HG02678 (cell line): ENCODE data around the gene OAF.

Experiments
- ATAC-seq: cut with Tn5 transposase; IDR thresholded peaks from one replicate; pipeline ENCODE4 v1.9.1; 2021; ENCODE audit warnings: mild to moderate bottlenecking, moderate library complexity; ENCODE audit not compliant: unreplicated experiment

The OAF gene

GRCh38 chr11:120182790-120183491, 27.9 kb upstream of the OAF start:
- ATAC-seq: no peak

GRCh38 chr11:120183701-120184141, 27.1 kb upstream of the OAF start:
- no peak for ATAC-seq

- no peak for ATAC-seq
Measured at GRCh38 chr11:120184371-120184945, 26.4 kb upstream of the OAF start.

GRCh38 chr11:120184946-120185705, 25.7 kb upstream of the OAF start:
- no peak for ATAC-seq

- no peak for ATAC-seq
Measured at GRCh38 chr11:120185706-120186455, 25.0 kb upstream of the OAF start.

GRCh38 chr11:120186456-120186773, 24.4 kb upstream of the OAF start:
- ATAC-seq: no peak

GRCh38 chr11:120186774-120187591, 23.8 kb upstream of the OAF start:
- peak; percentile 47 for ATAC-seq

- no peak for ATAC-seq
Measured at GRCh38 chr11:120188371-120188770, 22.5 kb upstream of the OAF start.

GRCh38 chr11:120188811-120189455, 21.9 kb upstream of the OAF start:
- ATAC-seq: no peak

GRCh38 chr11:120191058-120191457, 19.8 kb upstream of the OAF start:
- ATAC-seq: no peak

GRCh38 chr11:120192831-120193625, 17.8 kb upstream of the OAF start:
- no peak for ATAC-seq

- ATAC-seq: no peak
Measured at GRCh38 chr11:120194166-120194565, 16.7 kb upstream of the OAF start.

GRCh38 chr11:120195601-120196320, 15.1 kb upstream of the OAF start:
- no peak for ATAC-seq

GRCh38 chr11:120196826-120197225, 14.0 kb upstream of the OAF start:
- ATAC-seq: no peak

- ATAC-seq: no peak
Measured at GRCh38 chr11:120197251-120197891, 13.5 kb upstream of the OAF start.

- no peak for ATAC-seq
Measured at GRCh38 chr11:120197977-120198376, 12.9 kb upstream of the OAF start.

GRCh38 chr11:120198403-120198786, 12.4 kb upstream of the OAF start:
- ATAC-seq: no peak

GRCh38 chr11:120198787-120199469, 11.9 kb upstream of the OAF start:
- no peak for ATAC-seq
